Stimulated activated naive CD4-positive, alpha-beta T cell (primary cell): ENCODE measurements around the gene DGKE.
A peak's percentile ranks its signal among the peaks of the same experiment; 100 is the strongest.

ENCODE experiments used
- DNase-seq, 6 experiments: peaks; one replicate each; lab custom pipeline; 2025; lab: John Stamatoyannopoulos, UW

DGKE gene

DNA sequence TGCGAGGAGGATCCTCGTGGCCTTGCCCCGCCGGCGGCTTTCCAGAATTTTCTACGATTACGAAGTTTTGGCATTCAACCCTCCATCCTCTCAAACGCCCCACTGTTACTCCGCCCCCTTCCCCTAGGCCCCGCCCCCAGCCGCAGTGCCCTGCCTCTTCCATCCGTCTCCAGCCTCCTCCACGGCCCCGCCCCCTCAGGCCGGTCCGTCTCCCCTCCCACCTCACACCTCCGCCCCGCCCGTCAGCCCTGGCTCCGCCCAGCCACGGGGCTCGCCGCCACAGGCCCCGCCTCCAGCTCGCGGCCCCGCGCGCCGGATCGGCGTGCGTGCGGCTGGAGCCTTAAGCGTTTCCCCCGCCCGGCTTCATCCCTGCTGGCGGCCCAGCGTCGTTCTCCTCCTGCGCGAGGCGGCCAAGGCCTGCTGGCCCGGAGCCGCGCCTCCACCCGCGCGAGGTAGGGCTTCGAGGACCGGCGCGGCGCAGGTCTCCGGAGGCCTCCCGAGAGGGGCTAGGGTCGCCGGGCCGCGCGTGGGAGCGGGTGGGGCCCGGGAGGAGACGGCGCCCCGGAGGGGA, at the start of gene DGKE, which contains the start of gene C17orf67:
Gene DGKE (plus strand): TSS at position 343 of the 571 bp plus-strand sequence. CDS start 645 bp downstream, outside the sequence.
Gene C17orf67 (minus strand): TSS at position 112 of the 571 bp plus-strand sequence. CDS start 18,110 bp downstream, outside the sequence.
- DNase-seq: peak; percentile 94 to 99 (median 98)

DNA sequence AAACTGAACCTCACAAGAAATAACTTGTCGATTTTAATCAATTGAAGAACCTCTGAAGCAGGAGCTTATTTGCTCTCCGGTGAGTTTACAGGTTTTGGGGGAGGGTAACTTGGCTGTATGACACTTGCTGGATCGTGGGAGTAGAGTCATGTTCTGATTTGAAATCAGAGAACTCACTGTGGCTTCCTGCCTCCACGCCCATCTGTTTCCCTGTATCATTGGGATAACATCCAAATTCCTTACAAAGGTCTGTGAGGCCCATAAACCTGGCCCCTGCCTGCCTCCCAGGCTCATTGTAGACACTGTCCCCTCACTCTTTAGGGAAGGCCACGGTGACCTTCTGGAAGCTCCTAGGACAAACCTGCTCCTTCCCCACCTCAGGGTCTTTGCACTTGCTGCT, 48.5 kb upstream of the DGKE start:
- no peak for DNase-seq

DNA sequence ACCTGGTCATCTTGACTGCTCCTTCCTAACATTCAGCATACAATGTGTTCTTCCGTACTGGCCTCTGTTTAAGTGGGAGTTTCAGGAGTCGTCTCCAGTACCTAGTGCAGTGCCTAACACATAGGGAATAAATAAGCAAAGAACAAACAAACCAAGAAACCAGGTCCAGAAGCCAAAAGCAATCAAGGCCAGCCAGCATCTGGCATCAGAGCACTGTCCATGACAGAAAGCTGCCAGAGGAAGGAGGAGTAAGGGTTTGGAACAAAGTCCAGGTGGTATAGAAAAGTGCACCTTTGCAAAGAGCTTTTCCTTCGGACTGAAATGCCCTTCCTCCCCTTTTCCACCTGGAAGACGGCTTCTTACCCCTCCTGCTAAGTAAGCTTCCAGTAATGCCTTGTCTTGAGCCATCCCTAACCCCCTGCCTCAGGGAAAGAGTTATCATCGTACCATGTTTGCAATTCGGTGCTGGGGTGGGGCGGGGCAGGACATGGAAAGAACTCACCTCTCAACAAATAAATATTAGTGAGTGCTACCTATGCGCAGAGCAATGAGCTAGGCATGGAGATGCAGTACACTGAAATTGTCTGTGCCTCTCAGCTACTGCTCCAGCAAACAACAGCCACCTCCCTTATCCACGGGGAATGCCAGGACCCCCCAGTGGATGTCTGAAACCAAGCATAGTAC, 47.8 kb upstream of the DGKE start:
- DNase-seq: no peak

DNA sequence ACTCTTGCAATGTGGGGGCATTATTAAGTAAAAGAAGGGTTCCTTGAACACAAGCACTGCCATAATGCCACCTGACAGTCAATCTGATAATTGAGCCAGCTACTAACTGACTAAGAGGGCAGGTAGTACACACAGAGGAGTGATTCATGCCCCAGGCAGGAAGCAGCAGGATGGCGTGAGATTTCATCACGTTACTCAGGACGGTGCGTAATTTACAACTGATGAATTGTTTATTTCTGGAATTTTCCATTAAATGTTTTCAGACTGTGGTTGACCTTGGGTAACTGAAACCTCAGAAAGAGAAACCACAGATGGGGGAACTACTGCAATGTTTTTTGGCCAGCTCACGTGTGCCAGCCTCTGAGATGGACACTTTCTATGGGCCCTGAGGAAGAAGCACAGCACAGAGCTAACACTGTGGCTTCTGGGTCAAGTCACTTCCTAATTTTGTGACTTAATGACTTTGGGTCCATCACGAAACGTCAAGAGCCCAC, 46.9 kb upstream of the DGKE start:
- peak in 1 of 6 experiments; percentile 2 for DNase-seq

DNA sequence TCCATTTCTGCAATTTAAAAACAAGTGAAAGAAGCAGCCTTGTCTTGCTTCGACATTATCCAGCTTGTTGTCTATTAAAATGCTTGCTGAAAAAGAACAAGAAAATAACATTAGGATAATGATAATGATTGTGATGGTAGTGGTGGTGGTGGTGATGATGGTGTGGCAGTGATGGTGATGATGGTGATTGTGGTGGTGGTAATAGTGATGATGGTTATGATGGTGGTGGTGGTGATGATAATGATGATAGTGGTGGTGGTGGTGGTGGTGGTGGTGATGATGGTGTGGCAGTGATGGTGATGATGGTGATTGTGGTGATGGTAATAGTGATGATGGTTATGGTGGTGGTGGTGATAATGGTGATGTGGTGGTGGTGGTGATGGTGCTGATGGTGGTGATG, 41.7 kb upstream of the DGKE start:
- no peak for DNase-seq

DNA sequence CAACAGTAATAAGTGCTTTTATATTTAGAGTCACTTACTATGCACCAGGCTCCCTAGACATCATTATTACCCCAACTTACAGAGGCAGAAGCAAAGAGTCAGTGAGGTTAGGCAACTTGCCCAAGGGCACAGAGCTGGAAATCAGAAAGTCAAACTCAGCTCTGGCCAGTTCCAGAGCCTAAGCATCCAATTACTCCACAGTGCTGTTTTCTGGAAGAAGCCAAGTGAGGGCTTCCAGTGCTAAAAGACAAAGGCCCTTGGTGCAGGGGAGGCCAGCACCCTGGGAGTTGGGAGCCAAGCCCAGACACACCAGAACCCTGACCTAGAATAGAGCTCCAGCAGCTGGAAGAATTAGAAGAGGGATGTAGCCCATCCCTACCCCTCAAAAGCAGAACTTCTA, 40.4 kb upstream of the DGKE start:
- DNase-seq: no peak

DNA sequence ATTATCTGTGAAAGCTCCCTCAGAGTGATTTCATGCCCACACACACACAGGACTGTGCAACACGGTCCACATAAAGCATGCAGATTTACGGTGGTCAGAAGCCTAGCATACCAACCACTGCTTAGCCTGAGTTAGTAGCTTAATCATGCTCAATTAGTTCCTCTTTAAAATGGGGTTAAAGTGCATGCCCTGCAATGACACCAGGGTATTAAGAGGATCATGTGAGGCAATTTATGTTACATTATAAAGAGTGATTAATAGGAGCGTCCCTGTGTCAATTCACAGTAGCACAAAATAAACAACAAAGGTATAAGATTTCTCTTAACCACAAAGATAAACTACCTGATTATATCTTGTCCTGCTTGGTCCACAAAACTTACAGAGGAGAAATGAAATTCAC, 40.0 kb upstream of the DGKE start:
- no peak for DNase-seq

DNA sequence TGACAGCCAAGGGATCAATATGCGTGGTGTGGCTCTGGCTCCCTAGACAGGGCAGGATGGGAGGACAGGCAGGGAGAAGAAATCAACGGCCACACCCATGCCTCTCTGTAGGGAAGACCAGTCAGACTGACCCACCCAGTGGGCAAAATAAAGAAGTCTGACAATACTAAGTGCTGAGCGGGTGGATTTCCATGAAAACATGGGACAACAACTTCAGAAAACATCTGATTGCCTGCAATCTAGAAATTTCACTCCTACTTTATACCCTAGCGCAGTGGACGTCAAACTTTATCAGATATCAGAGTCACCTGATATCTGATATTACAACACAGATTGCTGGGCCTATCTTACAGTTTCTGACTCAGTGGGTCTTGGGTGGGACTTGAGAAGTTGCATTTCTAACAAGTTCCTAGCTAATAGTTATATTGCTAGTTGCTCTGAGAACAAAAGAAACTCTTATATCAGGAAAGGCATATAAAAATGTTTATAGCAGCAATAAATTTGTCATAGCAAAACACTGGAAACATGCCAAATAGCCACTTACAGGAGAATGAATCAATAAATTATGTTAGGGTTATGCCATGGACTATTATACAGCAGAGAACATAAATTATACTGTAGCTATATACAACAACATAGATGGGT, 38.6 kb upstream of the DGKE start:
- DNase-seq: no peak

DNA sequence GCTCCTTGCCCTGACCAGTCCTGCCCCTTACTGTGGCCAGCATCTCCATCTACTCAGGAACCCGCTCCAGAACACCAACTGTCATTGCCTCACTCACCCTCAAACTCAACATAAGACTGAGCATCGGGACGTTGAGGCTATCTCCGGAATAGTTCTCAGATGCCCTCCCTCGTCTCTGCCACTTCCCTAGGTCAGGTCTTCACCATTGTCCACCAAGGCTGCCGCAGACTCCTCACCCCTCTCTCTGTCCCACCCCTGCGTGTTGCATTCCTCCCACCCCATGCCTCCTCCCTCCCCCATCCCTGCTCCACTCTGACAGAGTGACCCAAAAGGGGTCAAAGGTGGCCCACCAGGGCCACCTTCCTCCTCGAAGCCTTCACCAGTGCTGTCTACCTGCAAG, 37.4 kb upstream of the DGKE start:
- DNase-seq: no peak

DNA sequence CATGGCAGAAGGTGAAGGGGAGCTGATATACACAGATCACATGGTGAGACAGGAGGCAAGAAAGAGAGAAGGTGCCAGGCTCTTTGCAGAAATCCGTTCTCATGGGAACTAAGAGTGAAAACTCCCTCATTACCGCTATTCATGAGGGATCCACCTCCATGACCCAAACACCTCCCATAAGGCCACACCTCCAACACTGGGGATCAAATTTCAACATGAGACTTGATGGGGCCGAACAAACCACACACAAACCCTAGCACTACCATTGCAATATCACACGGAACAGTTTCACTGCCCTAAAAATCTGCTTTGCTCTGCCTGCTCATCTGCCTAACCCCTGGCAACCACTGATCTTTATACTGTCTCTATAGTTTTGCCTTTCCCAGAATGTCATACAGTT, 35.0 kb upstream of the DGKE start:
- no peak for DNase-seq

DNA sequence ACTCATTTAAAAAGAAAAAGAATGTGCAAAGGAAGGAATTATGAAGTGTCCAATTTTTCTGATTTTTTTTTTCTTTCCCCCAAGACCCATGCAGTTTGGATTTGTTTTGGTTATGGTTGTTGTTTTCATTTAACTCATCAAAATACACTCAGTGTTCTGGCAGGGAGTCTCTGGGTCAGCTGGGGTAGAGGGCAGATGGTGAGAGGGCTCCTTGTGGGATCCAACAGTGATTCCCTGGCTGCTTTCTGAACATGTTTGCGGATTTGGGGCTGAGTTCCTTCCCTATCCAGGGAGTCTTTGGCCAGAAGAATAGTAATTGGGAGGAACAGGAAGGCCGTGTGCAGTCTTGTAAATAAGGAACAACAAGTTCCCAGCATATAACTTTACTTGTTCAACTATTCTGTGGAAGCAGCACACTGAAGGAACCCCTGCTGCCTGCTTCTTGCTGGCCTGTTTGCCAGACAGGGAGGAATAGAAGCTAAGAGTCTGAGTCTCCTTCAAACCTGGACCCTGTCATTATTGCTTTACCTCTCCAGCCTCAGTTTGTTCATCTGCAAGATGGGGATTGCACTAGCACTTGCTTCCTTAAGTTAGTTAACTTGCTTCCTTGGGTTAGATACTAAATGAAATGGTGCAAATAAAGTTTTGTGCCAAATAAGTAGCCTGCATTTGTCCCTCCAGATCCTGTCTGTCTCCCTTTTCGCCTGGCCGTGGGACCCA, 32.3 kb upstream of the DGKE start:
- DNase-seq: no peak

DNA sequence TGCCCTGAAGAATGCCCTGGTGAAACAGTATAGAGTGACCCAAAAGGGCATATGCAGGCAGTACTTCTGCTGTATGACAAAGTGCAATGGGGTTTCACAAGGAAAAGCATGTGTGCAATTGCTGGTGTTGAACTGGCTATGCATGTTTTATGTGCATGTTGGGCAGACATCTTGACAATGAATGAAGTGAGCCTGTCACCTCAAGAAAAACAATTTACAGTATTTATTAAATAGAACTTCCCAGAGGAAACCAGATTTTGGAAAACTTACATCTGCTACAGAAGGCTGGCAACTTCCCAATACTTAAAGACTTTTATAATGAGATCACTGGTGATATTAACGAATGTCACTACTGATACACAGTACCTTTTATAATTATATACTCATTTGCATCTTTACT, 30.9 kb upstream of the DGKE start:
- no peak for DNase-seq

DNA sequence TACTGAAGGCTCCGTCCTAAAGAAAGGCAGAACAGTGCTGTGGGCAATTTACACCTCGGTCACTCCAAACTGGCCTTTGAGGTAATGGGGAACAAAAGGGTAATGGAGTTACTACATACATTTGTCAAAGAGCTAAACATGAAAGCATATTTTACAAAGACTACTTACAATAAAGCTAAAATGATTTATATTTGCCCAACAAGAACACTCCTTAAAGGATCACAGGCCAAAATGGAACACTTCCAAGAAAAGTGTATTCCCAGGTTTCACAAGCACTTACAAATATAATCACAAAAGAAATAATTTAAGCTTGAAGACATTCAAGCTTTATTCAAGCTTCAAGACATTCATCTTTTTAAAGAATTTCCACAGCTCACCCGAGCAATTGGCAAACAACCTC, 29.5 kb upstream of the DGKE start:
- DNase-seq: no peak

DNA sequence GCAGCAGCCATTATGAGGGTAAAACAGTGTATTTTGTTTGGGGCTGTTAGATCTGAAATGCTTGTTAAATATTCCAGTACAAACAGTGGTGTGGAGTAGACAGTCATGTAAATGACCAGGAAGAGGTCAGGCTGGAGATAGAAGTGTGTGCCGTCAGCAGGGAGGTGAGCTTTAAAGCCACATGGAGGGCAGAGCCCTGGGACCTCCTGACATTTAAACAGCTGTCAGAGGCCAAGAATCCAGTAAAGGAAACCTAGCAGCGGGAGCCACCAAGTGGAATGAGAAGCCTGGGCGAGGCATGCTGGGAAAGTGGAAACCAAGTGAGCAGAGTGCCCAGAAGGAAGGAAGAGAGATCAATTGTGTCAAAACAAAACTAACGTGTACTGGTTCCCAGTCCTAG, 27.0 kb upstream of the DGKE start:
- no peak for DNase-seq

DNA sequence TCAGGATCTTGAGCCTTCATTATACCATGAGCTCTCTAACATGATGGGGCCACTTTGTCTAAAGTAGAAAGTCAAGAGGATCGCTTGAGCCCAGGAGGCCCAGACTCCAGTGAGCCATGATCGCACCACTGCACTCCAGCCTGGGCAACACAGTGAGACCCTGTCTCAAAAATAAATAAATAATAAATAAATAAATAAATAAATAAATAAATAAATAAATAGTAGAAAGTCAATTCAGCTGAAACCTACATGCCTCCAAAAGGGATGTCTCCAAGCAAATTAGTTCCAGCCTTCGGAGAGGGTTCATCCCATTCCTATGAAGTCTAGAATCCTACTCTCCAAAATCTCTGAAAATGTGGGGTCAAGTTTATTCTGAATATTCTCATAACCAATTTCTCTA, 26.2 kb upstream of the DGKE start:
- DNase-seq: no peak

DNA sequence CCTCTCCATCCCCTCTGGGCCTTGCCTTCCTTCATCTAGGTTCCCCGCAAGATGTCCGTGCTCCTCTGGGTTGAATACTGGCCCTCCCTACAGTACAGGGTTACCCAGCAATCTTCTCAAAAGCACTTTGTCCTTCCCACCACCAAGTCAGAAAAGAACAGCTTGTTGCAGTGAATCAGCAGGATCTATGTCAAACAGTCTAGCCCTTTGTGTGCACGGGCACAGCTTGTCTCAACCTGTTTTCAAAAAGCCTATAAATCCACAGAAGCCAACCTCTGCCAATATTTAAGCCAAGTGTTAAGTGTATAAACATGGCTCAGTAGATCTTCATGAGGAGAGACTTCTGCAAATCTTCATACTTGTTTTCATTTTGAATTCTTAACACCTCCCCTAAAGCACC, 25.4 kb upstream of the DGKE start:
- no peak for DNase-seq

DNA sequence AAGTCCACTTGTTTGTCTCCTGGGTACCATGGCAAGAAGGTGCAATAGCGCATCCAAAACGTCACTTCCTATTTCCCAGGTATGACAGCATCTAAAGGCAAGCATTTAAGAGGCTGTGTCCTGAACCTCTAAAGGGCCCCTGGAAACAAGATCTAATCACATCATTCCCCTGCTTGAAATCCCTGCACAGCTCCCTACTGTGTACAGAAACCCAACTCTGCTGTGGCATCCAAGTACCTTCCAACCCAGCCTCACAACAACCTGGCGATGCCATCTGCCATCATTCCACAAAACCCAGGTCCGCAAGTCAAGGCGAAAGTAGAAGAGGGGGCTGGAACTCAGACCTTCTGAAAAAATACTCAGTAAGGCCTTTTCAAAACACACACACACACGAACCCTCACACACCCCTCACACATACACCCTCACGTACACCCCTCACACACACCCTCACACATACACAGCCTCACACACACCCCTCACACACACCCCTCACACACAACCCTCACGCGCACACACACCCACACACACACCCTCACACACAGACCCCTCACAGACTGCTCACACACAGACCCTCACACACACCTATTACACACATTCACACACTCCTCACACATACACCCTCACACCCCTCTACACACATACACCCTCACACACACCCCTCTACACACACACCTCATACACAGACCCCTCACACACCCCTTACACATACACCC, 24.7 kb upstream of the DGKE start:
- DNase-seq: no peak

DNA sequence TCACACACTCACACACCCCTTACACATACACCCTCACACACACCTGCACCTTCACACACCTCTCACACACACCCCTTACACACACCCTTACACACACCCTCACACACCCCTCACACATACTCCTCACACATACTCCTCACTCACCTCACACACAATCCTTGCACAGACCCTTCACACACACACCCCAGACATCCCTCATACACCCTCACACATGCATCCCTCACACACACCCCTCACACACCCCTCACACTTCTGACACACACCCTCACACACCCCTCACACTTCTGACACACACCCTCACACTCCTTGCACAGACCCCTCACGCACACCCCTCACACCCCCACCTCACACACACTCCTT, 24.2 kb upstream of the DGKE start:
- no peak for DNase-seq

DNA sequence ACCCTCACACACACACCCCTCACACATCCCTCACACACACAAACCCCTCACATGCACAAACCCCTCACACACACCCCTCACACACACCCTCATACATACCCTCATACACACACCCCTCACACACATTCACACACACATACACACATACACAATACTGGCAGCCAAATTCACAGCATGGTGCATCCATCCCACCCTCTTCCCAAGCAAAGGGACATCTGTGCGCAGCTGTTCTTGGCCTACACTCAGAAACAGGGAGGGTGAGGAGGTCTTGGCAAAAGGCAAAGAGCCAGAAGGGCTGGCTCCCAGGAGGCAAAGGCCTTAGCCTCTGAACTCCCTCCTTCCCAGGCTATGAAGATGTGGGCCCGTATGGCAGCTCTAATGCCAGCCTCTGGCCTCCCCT, 23.6 kb upstream of the DGKE start:
- no peak for DNase-seq

DNA sequence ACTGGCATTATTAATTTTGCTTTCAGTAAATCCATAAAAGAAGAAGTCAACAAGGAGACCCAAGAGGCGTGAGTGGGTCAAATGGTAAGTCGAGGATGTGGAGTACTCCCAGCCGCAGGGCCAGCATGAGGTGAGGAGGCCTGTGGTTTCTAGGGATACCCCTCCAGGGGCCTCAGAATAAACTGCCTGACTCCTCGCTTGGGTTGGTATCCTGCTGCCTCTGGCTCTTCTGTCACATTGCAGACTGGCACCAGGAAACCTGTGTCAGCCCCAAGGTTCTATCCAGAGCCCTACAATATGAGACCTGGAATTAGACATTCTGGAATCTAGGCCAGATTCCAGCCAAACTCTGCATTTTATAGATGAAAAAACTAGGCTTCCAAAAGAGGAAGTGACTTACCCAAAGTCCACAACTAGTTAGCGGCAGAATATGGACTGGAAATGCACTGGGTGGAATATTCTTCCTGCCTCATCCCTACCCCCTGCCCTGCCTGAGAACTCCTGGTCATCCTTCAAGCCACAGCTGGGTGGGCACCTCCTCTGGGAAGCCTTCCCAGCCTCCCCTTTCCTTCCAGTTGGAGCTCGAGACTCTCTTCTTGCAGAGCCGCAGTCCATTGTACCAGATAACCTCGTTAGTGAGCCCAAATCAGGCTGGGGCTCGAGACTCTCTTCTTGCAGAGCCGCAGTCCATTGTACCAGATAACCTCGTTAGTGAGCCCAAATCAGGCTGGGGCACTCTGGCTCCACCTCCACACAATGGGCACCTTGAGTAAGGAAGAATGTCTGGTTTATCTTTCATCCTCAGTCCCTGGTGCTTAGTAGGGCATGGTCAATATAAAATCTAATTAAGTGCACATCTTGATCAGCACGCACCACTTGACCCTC, 22.8 kb upstream of the DGKE start:
- no peak for DNase-seq

DNA sequence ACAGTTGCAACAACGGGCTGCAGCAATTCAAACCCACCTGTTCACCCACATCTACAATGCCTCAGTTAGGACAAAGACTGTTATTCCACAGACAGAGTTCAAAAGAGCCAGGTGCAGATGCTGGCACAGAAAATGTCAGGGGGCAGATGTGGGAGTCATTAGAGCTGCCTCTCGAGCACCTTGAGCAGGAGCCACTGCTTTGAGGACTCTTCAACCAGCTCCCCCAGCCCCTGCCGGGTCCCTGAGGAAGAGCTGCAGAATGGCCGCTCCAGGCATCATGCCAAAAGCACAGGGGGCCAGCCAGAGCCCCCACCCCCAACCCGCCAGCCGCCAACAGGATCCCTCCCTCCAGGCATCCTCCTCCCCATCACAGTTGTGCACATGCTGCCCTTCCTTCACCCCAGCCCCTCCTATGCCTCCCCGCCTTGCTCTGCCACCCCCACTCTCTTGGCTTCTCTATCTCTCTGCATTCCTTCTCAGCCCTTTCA, 21.0 kb upstream of the DGKE start:
- DNase-seq: no peak
